ENCODE data around the gene TTN. TPM values are rescaled to one million over a fixed set of nuclear protein-coding genes. Genes with fewer than 3 reads are reported as not detected.

TTN gene
- total RNA-seq = 1 to 10 TPM in 1 of 4 donors, under 1 TPM in 3; 0.21 to 2.1 (median 0.76) TPM

GRCh38 chr2:178807227-178808008 lies at the start of gene TTN:
Gene TTN (minus strand): TSS chr2:178807423. CDS start chr2:178804642, 2,781 bp downstream.
- no peaks in the 10 kb centered on the region for H3K4me1 ChIP-seq
- H3K9me3 ChIP-seq = no peaks in the 10 kb centered on the region
- H3K27ac ChIP-seq = no peak within 1 kb of the TSS
- no peak for TF ChIP-seq POLR2AphosphoS5 (IDR thresholded peaks at IDR 0.05)
- TF ChIP-seq EP300 (IDR thresholded peaks at IDR 0.05) = no peak
- no peak for TF ChIP-seq POLR2A (IDR thresholded peaks at IDR 0.05)
- TF ChIP-seq CTCF (IDR thresholded peaks at IDR 0.05) = no peak
- DNase-seq (ENCODE audit: low spot score in 2 of 2) = no peak
- H3K27me3 ChIP-seq = no peaks in the 10 kb centered on the region
- WGBS = 84% methylated on average over 10 of the region's 10 CpGs
- no peak within 1 kb of the TSS for H3K4me3 ChIP-seq
- no peaks in the 10 kb centered on the region for H3K36me3 ChIP-seq

GRCh38 chr2:178855151-178855550 lies 47.9 kb upstream of the TTN start:
- no peaks in the 10 kb centered on the region for H3K4me1 ChIP-seq
- H3K27ac ChIP-seq = no peak overlapping the region
- no peaks in the 10 kb centered on the region for H3K36me3 ChIP-seq
- H3K4me3 ChIP-seq = no peak overlapping the region
- no peaks in the 10 kb centered on the region for H3K9me3 ChIP-seq
- TF ChIP-seq EP300 (IDR thresholded peaks at IDR 0.05) = no peak
- no peak for TF ChIP-seq POLR2A (IDR thresholded peaks at IDR 0.05)
- TF ChIP-seq CTCF (IDR thresholded peaks at IDR 0.05) = no peak
- no peak for TF ChIP-seq POLR2AphosphoS5 (IDR thresholded peaks at IDR 0.05)
- no peaks in the 10 kb centered on the region for H3K27me3 ChIP-seq
- no peak for DNase-seq (ENCODE audit: low spot score in 2 of 2)

GRCh38 chr2:178848335-178848734 lies 41.1 kb upstream of the TTN start:
- no peak for TF ChIP-seq POLR2A (IDR thresholded peaks at IDR 0.05)
- no peak for TF ChIP-seq POLR2AphosphoS5 (IDR thresholded peaks at IDR 0.05)
- no peak for TF ChIP-seq CTCF (IDR thresholded peaks at IDR 0.05)
- no peak for TF ChIP-seq EP300 (IDR thresholded peaks at IDR 0.05)
- H3K27ac ChIP-seq = no peak overlapping the region
- no peak overlapping the region for H3K4me3 ChIP-seq
- H3K27me3 ChIP-seq = no peaks in the 10 kb centered on the region
- no peak for DNase-seq (ENCODE audit: low spot score in 2 of 2)
- H3K4me1 ChIP-seq = no peaks in the 10 kb centered on the region
- H3K36me3 ChIP-seq = no peaks in the 10 kb centered on the region
- H3K9me3 ChIP-seq = no peaks in the 10 kb centered on the region
- 94% methylated on average over 5 of the region's 5 CpGs for WGBS

GRCh38 chr2:178846458-178846802 lies 39.2 kb upstream of the TTN start:
- Histone ChIP-seq H3K36me3 (no peaks in the 10 kb centered on the region), H3K27ac (no peak overlapping the region), H3K4me1 (no peaks in the 10 kb centered on the region), H3K9me3 (no peaks in the 10 kb centered on the region), H3K27me3 (no peaks in the 10 kb centered on the region), H3K4me3 (no peak overlapping the region)
- 40% methylated on average over 2 of the region's 2 CpGs for WGBS
- no peak for DNase-seq (ENCODE audit: low spot score in 2 of 2)
- TF ChIP-seq EP300 (IDR thresholded peaks at IDR 0.05) (no peak), POLR2A (IDR thresholded peaks at IDR 0.05) (no peak), POLR2AphosphoS5 (IDR thresholded peaks at IDR 0.05) (no peak), CTCF (IDR thresholded peaks at IDR 0.05) (no peak)

- no peaks in the 10 kb centered on the region for H3K4me1 ChIP-seq
- H3K27me3 ChIP-seq = no peaks in the 10 kb centered on the region
- no peaks in the 10 kb centered on the region for H3K36me3 ChIP-seq
- no peak overlapping the region for H3K27ac ChIP-seq
- WGBS = 58% methylated on average over 2 of the region's 2 CpGs
- no peak for TF ChIP-seq POLR2AphosphoS5 (IDR thresholded peaks at IDR 0.05)
- no peak for TF ChIP-seq EP300 (IDR thresholded peaks at IDR 0.05)
- no peak for TF ChIP-seq CTCF (IDR thresholded peaks at IDR 0.05)
- TF ChIP-seq POLR2A (IDR thresholded peaks at IDR 0.05) = no peak
- no peaks in the 10 kb centered on the region for H3K9me3 ChIP-seq
- DNase-seq (ENCODE audit: low spot score in 2 of 2) = no peak
- no peak overlapping the region for H3K4me3 ChIP-seq
Observed at GRCh38 chr2:178845566-178846457, 38.6 kb upstream of the TTN start.

All from suprapubic skin (tissue), 4 donors.